NCI-H146 (cell line): Measurements from ENCODE around the gene NHERF2.
"Not testable (repeated sequence)": the region's sequence is repeated elsewhere in the genome, so short reads cannot be mapped to it uniquely, and the experiment has no call there.

ENCODE experiments used
- DNase-seq: peaks from one replicate; lab custom pipeline; 2025; lab: John Stamatoyannopoulos, UW

Gene NHERF2

GRCh38 chr16:2007081-2007836 is 19.4 kb upstream of the NHERF2 start:
- DNase-seq = peak; percentile 19

- no peak for DNase-seq
Observed at GRCh38 chr16:2008009-2008526, 18.6 kb upstream of the NHERF2 start.

GRCh38 chr16:2008631-2009163 is 18.0 kb upstream of the NHERF2 start:
- peak; percentile 31 for DNase-seq

- DNase-seq = peak; percentile 47
Observed at GRCh38 chr16:2009164-2009711, 17.5 kb upstream of the NHERF2 start.

GRCh38 chr16:2009791-2010510 is 16.8 kb upstream of the NHERF2 start, which contains the start of gene ZNF598:
ZNF598 (minus strand) TSS chr16:2009821.
- DNase-seq = peak; percentile 93

GRCh38 chr16:2011726-2012125 is 15.0 kb upstream of the NHERF2 start:
- DNase-seq = not testable (repeated sequence)

- no peak for DNase-seq
Observed at GRCh38 chr16:2013527-2013926, 13.2 kb upstream of the NHERF2 start.

- DNase-seq = no peak
Observed at GRCh38 chr16:2015117-2015946, 11.4 kb upstream of the NHERF2 start.

GRCh38 chr16:2015947-2016208 is 10.8 kb upstream of the NHERF2 start:
- DNase-seq = no peak

- no peak for DNase-seq
Observed at GRCh38 chr16:2016407-2016922, 10.2 kb upstream of the NHERF2 start.

- peak; percentile 51 for DNase-seq
Observed at GRCh38 chr16:2019518-2019920, 7.2 kb upstream of the NHERF2 start, which contains the start of gene NPW. NPW (plus strand) TSS chr16:2019785.

GRCh38 chr16:2019921-2020831 is 6.5 kb upstream of the NHERF2 start:
- peak; percentile 48 for DNase-seq

GRCh38 chr16:2022723-2023091 is 4.0 kb upstream of the NHERF2 start:
- DNase-seq = peak; percentile 55

- peak; percentile 92 for DNase-seq
Observed at GRCh38 chr16:2023092-2024031, 3.3 kb upstream of the NHERF2 start.

GRCh38 chr16:2024032-2024420 is 2.7 kb upstream of the NHERF2 start:
- DNase-seq = no peak

GRCh38 chr16:2025251-2025650 is 1.5 kb upstream of the NHERF2 start:
- DNase-seq = no peak

- DNase-seq = no peak
Observed at GRCh38 chr16:2025878-2026460, 733 bp upstream of the NHERF2 start.

GRCh38 chr16:2027024-2028010 is 615 bp downstream of the NHERF2 start:
- peak; percentile 56 for DNase-seq
